Stimulated activated CD4-positive, alpha-beta T cell treated with anti-CD3 and anti-CD28 coated beads, Interleukin-12 subunit alpha, Interleukin-12 subunit beta, amount 100 ng/mL, for 24 hours (primary cell): ENCODE data around the gene TJP1.

Source experiments
- DNase-seq, 2 experiments: peaks; one replicate each; pipeline ENCODE4 v3.0.0-alpha.2; 2020; ENCODE audit warnings: low read depth in 2 of 2

The TJP1 gene

GRCh38 chr15:29822100-29822683 lies at the start of gene TJP1:
Gene TJP1 (minus strand): TSS chr15:29822468. CDS start chr15:29822028, 440 bp downstream.
- no peak for DNase-seq

GRCh38 chr15:29871401-29871800 lies 49.1 kb upstream of the TJP1 start:
- no peak for DNase-seq

DNA sequence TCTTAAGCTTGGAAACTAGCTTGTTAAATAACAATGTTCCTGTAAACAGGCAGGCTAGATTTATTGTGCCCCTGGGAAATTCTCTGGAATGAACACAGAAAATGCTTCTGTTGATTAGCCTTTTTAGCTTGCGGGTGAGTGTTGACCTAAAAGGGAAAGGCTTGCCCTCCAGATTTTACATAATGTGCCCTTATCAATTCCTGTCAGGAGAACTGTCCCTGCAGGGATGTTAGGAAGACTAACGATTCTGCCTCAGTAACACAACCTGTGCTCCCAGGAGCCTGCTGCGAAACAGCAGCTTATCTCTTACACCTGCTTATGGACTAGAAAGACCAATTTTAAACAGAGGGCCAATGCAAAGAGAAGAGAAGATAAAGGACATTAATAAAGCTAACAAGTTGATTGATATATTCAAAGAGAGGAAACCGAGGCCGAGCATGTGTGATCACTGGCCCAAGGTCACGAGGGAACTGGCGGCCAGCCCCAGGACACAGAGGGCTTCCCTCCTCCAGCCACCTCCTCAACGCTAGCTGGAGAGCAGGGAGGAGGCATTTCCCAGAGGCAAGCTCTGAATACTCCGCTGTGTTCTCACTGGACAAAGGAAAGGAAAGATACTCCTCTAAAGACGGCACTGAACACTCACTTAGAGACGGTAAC lies 48.4 kb upstream of the TJP1 start:
- DNase-seq, result no peak

GRCh38 chr15:29867241-29868000 lies 45.2 kb upstream of the TJP1 start:
- DNase-seq, result no peak

DNA sequence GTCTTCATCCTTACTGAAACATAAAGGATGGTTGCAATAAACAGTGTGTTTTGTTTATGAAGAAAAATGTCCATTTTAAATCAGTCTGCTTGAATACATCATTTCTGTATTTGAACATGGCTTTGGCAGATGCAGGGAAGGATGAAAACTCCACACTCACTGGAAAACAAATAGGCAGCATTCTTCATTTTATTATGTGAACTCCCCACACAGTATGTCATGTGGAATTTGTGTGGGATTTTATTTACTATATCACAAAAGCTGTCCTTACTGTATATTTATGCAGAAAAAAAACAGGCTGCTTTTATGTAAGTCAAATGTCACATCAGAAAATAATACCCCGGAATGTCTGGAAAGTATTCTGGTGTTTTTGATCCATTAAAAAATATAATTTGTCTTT lies 44.1 kb upstream of the TJP1 start:
- no peak for DNase-seq

DNA sequence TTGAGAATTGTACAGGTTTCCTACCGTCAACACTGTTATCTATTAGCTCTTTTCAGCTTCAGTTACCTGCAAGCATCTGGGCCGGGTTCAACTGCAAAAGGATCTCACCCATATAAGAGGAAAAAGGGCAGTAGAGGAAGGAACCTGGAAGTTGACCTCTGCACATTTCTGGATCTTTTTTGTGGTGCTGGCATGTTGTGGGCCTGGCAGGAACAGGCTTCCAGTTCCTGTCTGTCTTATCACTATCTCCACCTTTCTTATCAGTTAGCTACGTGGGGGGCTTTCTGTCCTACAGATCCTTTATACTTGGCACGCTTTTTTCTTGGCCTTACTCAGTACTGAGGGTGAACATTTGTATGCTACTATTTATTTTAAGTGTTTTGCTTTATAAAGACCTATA lies 42.2 kb upstream of the TJP1 start:
- no peak for DNase-seq

DNA sequence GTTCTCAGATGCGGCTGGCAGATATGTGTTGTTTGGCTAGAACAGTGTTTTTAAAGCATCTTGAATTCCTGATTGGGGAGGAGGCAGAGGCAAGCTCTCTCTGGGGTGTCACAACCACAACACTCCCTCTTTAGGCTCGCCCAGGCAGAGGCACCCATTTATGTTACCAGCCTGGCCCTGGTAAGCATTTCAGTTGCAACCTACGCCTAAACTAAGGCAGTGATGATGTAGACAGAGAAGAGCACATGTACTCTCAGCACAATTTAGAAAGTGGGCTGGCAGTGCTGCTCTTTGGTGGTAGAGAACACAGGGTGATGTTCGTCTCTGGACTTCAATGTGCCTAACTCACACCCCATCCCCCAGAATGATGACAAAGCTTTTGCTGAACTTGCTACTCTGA lies 41.2 kb upstream of the TJP1 start:
- no peak for DNase-seq

DNA sequence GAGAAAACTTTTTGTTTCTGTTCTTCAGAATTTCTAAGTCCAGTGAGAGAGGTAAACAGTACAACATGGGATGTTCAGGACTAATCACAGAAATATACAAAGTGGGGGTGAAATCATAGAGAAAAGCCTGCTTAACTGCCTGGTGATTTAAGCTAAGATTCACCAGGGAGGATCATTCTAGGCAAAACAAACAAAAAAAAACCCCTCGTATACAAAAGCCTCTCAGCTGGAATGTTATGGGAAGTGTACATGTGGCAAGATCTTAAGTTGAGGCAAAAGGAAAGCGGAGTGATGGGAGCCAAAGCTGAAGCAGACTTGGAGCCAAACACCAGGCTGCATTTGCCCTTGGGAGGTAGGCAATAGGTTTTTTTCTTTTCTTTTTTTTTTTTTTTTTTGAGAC lies 40.0 kb upstream of the TJP1 start:
- DNase-seq, result no peak

GRCh38 chr15:29860872-29861271 lies 38.6 kb upstream of the TJP1 start:
- DNase-seq, result no peak

DNA sequence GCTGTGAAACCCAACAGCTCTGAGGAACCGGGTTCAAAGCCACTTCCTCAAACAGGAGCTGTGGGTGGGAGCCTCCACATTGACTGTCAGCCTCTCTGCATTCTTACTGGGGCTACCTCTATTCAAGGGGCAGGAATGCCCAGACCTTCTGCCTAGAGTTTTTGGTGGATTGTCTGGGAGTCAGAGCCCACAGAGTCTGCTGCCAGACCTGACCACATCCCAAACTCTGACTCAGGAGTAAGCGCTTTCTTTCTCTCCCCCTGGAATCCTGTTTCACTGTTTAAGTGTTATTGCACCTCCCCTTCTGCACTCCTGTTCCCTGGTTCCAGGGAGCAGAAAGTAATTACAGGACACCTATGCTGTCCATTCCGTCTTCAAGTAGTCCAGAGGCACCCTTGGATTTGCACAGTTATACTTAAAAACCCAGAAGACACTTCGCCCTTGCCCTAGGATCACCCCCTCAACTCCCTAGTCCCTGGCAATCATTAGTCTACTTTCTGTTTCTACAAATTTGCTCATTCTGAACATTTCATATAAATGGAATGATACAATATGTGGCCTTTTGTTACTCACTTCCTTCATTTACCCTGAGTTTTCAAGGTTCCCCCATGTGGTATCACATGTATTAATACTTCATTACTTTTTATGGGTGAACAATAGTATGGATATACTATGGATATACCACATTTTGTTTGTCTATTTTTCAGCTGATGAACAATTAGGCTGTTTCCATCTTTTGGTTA lies 37.9 kb upstream of the TJP1 start:
- no peak for DNase-seq

DNA sequence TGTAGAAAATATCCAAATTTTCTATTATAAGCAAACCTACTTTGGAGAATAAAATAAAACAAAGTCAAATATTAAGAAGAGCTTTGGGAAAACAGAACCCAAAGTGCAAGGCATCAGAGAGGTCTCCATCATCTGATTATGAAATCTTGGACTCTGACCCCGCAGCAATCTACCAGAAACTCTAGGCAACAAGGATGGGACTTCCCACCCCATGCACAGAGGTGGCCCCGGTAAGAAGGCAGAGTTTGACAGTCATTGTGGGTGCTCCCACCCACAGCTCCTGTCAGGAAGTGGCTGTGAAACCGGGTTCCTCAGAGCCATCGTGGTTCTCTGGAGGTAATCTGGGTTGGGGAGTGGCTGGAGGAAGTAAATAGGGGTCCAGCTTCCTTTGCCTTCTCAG lies 37.0 kb upstream of the TJP1 start:
- DNase-seq, result no peak

DNA sequence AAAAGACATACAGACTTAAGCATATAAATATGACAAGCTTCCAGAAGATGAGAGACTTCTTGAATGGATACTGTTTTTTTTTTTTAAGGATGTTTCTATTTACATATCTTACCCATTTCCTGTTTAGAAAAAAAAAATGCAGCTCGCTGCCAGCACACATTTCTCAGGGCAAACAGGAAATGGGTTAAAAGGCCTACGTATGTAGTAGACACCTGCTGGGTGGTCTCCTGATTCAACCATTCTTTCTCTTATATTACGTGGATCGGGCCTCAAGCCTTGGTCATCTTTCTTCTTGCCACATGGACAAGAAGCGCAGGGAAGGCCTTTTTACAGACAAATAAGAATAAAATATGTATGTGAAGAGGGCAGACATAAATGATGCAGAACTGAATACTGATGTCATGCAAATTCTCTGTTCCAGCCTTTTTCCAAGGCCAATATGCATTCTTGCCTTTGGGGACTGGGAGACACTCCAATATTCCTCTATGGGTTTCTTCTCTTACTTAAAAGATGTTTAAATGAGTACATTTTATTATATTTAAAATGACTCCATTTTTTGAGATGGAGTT lies 35.0 kb upstream of the TJP1 start:
- no peak for DNase-seq

DNA sequence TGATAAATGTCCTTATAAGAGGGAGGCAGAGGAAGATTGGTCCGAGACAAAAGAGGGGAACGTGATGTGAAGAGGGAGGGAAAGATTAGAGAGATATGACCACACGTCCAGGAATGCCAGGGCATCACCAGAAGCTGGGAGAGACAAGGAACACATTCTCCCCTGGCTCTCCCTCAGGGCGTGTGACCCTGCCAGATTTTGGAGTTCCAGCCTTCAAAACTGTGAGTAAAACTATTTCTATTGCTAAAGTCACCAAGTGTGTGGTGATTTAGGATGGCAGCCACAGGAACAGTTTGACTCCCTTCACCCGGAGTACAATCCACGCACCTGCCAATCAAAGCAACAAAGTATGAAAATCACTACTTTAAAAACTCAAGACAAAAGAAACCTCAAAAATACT lies 32.1 kb upstream of the TJP1 start:
- DNase-seq, result no peak

DNA sequence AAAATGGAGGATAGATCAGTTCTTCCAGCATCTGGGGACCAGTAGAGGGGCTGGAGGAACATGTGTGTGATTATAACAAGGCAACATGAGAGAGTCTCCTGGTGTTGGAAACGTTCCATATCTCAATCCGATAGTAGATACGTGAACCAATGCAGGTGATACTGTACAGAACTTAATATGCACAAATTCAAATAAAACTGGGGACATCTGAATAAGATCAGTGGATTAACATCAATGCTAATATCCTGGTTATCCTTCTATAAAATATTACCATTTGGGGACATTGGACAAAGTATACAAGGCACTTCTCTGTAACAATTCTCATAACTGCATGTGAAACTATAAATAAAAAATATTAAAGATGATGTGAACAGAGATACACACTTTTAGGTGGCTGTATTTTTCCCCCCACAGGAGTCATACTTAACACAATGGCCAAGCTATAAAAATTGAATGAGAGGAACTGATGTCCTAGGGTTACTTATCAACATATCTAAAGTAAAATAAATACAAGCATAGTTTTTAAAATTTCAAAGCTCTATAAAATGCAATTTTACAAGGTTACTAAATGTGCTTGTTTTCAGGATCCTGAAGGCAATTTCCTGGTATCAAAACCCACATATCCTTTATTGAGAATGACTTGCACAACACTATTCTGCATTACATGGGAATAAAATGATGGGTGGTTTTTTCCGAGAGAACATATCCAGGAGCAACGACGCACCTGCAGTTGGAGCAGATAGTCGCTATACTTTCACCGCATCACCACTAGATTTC lies 31.1 kb upstream of the TJP1 start:
- no peak for DNase-seq

DNA sequence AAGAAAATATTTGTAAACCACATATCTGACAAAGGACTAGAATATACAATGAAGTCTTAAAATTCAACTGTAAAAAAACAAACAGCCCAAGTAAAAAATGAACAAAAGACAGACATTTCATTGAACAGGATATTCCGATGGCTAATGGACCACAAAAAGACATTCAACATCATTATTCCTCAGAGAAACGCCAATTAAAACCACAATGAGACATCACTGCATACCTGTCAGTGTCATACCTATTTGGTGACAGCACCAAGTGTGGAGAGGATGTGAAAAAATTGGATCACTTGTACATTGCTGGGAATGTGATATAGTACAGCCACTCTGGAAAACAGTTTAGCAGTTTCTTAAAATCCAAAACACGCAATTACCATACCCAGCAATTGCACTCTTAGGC lies 29.9 kb upstream of the TJP1 start:
- DNase-seq, result no peak

DNA sequence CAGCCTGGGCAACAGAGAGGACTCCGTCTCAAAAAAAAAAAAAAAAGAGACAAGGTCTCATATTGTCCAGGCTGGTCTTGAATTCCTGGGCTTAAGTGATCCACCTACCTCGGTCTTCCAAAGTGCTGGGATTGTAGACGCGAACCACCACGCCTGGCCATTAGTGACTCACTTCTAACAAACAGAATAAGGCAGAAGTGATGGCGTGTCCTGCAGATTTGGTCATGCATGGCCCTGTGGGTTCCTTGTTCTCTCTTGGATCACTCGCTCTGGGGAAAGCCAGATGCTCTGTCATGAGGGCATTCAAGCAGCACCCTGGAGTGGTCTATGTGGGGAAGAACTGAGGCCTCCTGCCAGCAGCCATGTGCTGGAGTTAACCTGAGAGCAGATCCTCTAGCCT lies 27.4 kb upstream of the TJP1 start:
- no peak for DNase-seq

GRCh38 chr15:29849218-29849617 lies 26.9 kb upstream of the TJP1 start:
- no peak for DNase-seq

GRCh38 chr15:29844290-29844903 lies 22.1 kb upstream of the TJP1 start:
- DNase-seq, result no peak

GRCh38 chr15:29842290-29842689 lies 20.0 kb upstream of the TJP1 start:
- no peak for DNase-seq

GRCh38 chr15:29840926-29841325 lies 18.7 kb upstream of the TJP1 start:
- DNase-seq, result no peak

GRCh38 chr15:29840054-29840453 lies 17.8 kb upstream of the TJP1 start:
- DNase-seq, result no peak
